ENCODE results near the gene RC3H1. TPM values are rescaled to one million over a fixed set of nuclear protein-coding genes. Genes with fewer than 3 reads are reported as not detected.

The RC3H1 gene
- total and polyA plus RNA-seq, 2 of the 8 experiments (the other 6 are each of a cell fraction or from before 2014, with no cell fraction given), result 7.4 to 32.2 TPM

- no peaks in the 10 kb centered on the region for H3K23me2 ChIP-seq (ENCODE audit: low read depth, low read length)
- no peak overlapping the region for H3K4ac ChIP-seq (replicated peaks; ENCODE audit: insufficient read length, low read depth, low read length)
- no peak overlapping the region for H3K18ac ChIP-seq (ENCODE audit: extremely low read depth, low read length)
- H2BK5ac ChIP-seq (ENCODE audit: low read depth, low read length), result no peak overlapping the region
- no peak overlapping the region for H2AK5ac ChIP-seq (ENCODE audit: low read depth, low read length)
- no peak overlapping the region for H3K4me3 ChIP-seq (ENCODE audit: extremely low read depth in 1 of 4, insufficient read depth in 2 of 4, low read depth in 3 of 4, low read length in 4 of 4)
- DNase-seq (ENCODE audit: low read depth in 1 of 2, low spot score in 2 of 2), result no peak
- H4K91ac ChIP-seq (replicated peaks; ENCODE audit: insufficient read length, low read length), result no peak overlapping the region
- H3K14ac ChIP-seq (ENCODE audit: insufficient read length), result no peak overlapping the region
- no peaks in the 10 kb centered on the region for H3K79me1 ChIP-seq (ENCODE audit: low read depth, low read length)
- no peak overlapping the region for H3K56ac ChIP-seq (replicated peaks; ENCODE audit: insufficient read length, low read depth, low read length)
- H3K79me2 ChIP-seq (ENCODE audit: control insufficient read depth in 1 of 2, insufficient read depth in 2 of 2, low read length in 2 of 2), result no peaks in the 10 kb centered on the region
- no peak overlapping the region for H2BK15ac ChIP-seq (ENCODE audit: low read length)
- H3K23ac ChIP-seq (ENCODE audit: insufficient read length), result no peak overlapping the region
- WGBS, 2 experiments (ENCODE audit: extremely low coverage in 1 of 2, insufficient coverage in 1 of 2, insufficient read length in 1 of 2, insufficient replicate concordance in 2 of 2, low coverage in 1 of 2, low lambda C conversion rate in 2 of 2, missing lambda C conversion rate in 1 of 2), result 83% methylated on average over 3 of the region's 3 CpGs; no CpG with 5 or more reads in 1 of the 2 experiments
- peaks cover 7 to 63% (median 29%) of the 10 kb centered on the region in 4 experiments for H3K36me3 ChIP-seq (ENCODE audit: control insufficient read depth in 2 of 4, insufficient read depth in 4 of 4, low read length in 3 of 4)
- H3K4me2 ChIP-seq (ENCODE audit: insufficient read depth in 1 of 2, low read depth in 2 of 2, low read length in 2 of 2), result no peak overlapping the region
- no peak overlapping the region for H2BK20ac ChIP-seq (ENCODE audit: low read length)
- no peak overlapping the region for H2AFZ ChIP-seq (ENCODE audit: low read length)
- H4K8ac ChIP-seq (ENCODE audit: extremely low read depth, insufficient read depth, low read length), result no peak overlapping the region
- H3K9me3 ChIP-seq (ENCODE audit: insufficient read depth in 2 of 2, low read depth in 1 of 2, low read length in 1 of 2), result no peaks in the 10 kb centered on the region
- POLR2A ChIA-PET (ENCODE audit: partially characterized antibody), result interaction anchor here (0.8 to 0.9 kb wide), 2 partner anchors 109 to 146 kb away, joined by 3 read pairs; partner anchors contain the start of gene DARS2
- no peak overlapping the region for H3K9ac ChIP-seq (replicated peaks in 1 of 4; ENCODE audit: extremely low read depth in 1 of 4, low read depth in 3 of 4, low read length in 3 of 4)
- no peaks in the 10 kb centered on the region for H3K27me3 ChIP-seq (replicated peaks in 1 of 4; ENCODE audit: control insufficient read depth in 3 of 4, extremely low read depth in 1 of 4, insufficient read depth in 3 of 4, low read length in 3 of 4)
- no peaks in the 10 kb centered on the region for H3K4me1 ChIP-seq (replicated peaks in 1 of 4; ENCODE audit: control insufficient read depth in 3 of 4, insufficient read depth in 4 of 4, low read length in 3 of 4)
- no peaks in the 10 kb centered on the region for H4K20me1 ChIP-seq (replicated peaks in 1 of 2; ENCODE audit: control insufficient read depth in 1 of 2, insufficient read depth in 2 of 2, low read length in 2 of 2)
- no peak overlapping the region for H2BK12ac ChIP-seq (ENCODE audit: low read depth, low read length)
- no peak overlapping the region for H3K27ac ChIP-seq (ENCODE audit: low read depth, low read length)
- no peak overlapping the region for H2BK120ac ChIP-seq (replicated peaks; ENCODE audit: low read depth, low read length)
- CTCF ChIA-PET (ENCODE audit: partially characterized antibody), result interaction anchor here (0.5 kb wide), 1 partner anchor 42 kb away, joined by 3 read pairs; no protein-coding TSS in a partner anchor
- FAIRE-seq, result no peak
- H4K5ac ChIP-seq (ENCODE audit: insufficient read length, low read depth, low read length), result no peak overlapping the region
- TF ChIP-seq CREB1 (IDR thresholded peaks at IDR 0.05) (no peak), ATF2 (IDR thresholded peaks at IDR 0.05; ENCODE audit: low read length) (no peak), ATF3 (IDR thresholded peaks at IDR 0.05; ENCODE audit: insufficient read depth, low read depth, low read length) (no peak), RAD21 (IDR thresholded peaks at IDR 0.05 in 1 of 2, conservative IDR thresholded peaks at IDR 0.05 in 1 of 2; ENCODE audit: low read depth in 2 of 2, low read length in 2 of 2) (no peak), NRF1 (IDR thresholded peaks at IDR 0.05; ENCODE audit: low read depth, low read length) (no peak), SP1 (IDR thresholded peaks at IDR 0.05; ENCODE audit: low read depth, low read length) (no peak), CHD1 (IDR thresholded peaks at IDR 0.05; ENCODE audit: low read depth, low read length) (no peak), CHD2 (IDR thresholded peaks at IDR 0.05; ENCODE audit: low read length) (no peak), HDAC6 (IDR thresholded peaks at IDR 0.05; ENCODE audit: low read depth, low read length) (no peak), CBX5 (IDR thresholded peaks at IDR 0.05; ENCODE audit: low read depth, low read length) (no peak), KDM5A (IDR thresholded peaks at IDR 0.05; ENCODE audit: low read length) (no peak), HDAC2 (IDR thresholded peaks at IDR 0.05; ENCODE audit: borderline replicate concordance in 1 of 2, low read depth in 2 of 2, low read length in 2 of 2) (no peak)
Measured at GRCh38 chr1:173970252-173970651, 51.9 kb downstream of the RC3H1 start.

Measured in H1 (cell line).